Measurements from ENCODE around the gene PRICKLE1. TPM values are rescaled to one million over a fixed set of nuclear protein-coding genes. Genes with fewer than 3 reads are reported as not detected.

Gene PRICKLE1
- total and polyA plus RNA-seq, 2 experiments from 2014 or later, result 7.7 to 51.7 TPM

GRCh38 chr12:42584651-42585111 lies 4.9 kb downstream of the PRICKLE1 start:
- no peaks in the 10 kb centered on the region for H3K9me2 ChIP-seq (ENCODE audit: insufficient read depth)
- 0 out of 2 replicates have a peak, but pooled peaks cover 3% of the 10 kb centered on the region for H3K79me2 ChIP-seq (replicated peaks; ENCODE audit: insufficient read depth)
- Mint-ChIP-seq H3K4me3 (no peak overlapping the region), H3K27me3 (ENCODE audit: insufficient read depth, low read depth, poor library complexity) (peaks cover 16% of the 10 kb centered on the region), H3K36me3 (ENCODE audit: low read depth) (no peaks in the 10 kb centered on the region), H3K27ac (no peak overlapping the region), H3K9me3 (no peaks in the 10 kb centered on the region), H3K4me1 (peaks cover 15% of the 10 kb centered on the region)
- ATAC-seq (no peak), DNase-seq (ENCODE audit: low spot score) (no peak)
- peaks cover 3% of the 10 kb centered on the region; the same call in 1 of the 2 replicates for H3K4me1 ChIP-seq (ENCODE audit: insufficient read depth)
- no peaks in the 10 kb centered on the region for H3F3A ChIP-seq (replicated peaks; ENCODE audit: low read depth)
- H3K27ac ChIP-seq (ENCODE audit: low read depth), result no peak overlapping the region
- peaks cover 29% of the 10 kb centered on the region for H3K27me3 ChIP-seq (ENCODE audit: insufficient read depth)
- TF ChIP-seq STAT1 (IDR thresholded peaks at IDR 0.05; ENCODE audit: unreplicated experiment) (no peak), CTCF (conservative IDR thresholded peaks at IDR 0.05; ENCODE audit: low read depth in 2 of 2) (no peak), EZH2phosphoT487 (IDR thresholded peaks at IDR 0.05; ENCODE audit: unreplicated experiment) (no peak), JUNB (IDR thresholded peaks at IDR 0.05; ENCODE audit: unreplicated experiment) (no peak), ZNF114 (CRISPR knock-in tag; IDR thresholded peaks at IDR 0.05) (no peak), ZNF331 (CRISPR knock-in tag; IDR thresholded peaks at IDR 0.05; ENCODE audit: low read depth) (no peak), ZNF462 (CRISPR knock-in tag; IDR thresholded peaks at IDR 0.05) (no peak), REST (IDR thresholded peaks at IDR 0.05; ENCODE audit: unreplicated experiment) (no peak), ETS1 (IDR thresholded peaks at IDR 0.05) (no peak), CREB1 (CRISPR knock-in tag; IDR thresholded peaks at IDR 0.05; ENCODE audit: low read depth) (no peak), EZH2 (IDR thresholded peaks at IDR 0.05; ENCODE audit: low read depth, unreplicated experiment) (no peak), NANOG (IDR thresholded peaks at IDR 0.05; ENCODE audit: borderline replicate concordance) (no peak), POLR2AphosphoS5 (IDR thresholded peaks at IDR 0.05; ENCODE audit: low read depth) (no peak)
- no peak overlapping the region for H3K4me2 ChIP-seq
- no peaks in the 10 kb centered on the region for H4K20me1 ChIP-seq (replicated peaks; ENCODE audit: insufficient read depth)
- H3K4me3 ChIP-seq, result no peak overlapping the region
- H3K36me3 ChIP-seq (ENCODE audit: insufficient read depth), result no peaks in the 10 kb centered on the region
- H2AFZ ChIP-seq, result no peak overlapping the region
